Ovary (tissue), 3 donors: Measurements from ENCODE around the gene PRPF38B.

Experiments used
- EP300 ChIP-seq: sonication (generic); formaldehyde crosslinking; IDR thresholded peaks from one replicate; pipeline ENCODE4 v1.6.1; 2017; ENCODE audit warnings: antibody characterized with exemption
- POLR2A ChIP-seq: fragments of 450-650 bp; IDR thresholded peaks from one replicate; pipeline ENCODE4 v1.6.1; 2017; ENCODE audit warnings: antibody characterized with exemption, mild to moderate bottlenecking, moderate library complexity
- TF ChIP-seq, protein P1 (sequence below), 3 donors: fragments of 450-650 bp in 2 of 3; fragments of 200-600 bp in 1 of 3; IDR thresholded peaks; one replicate each; pipeline versions ENCODE4 v1.5.1 to v1.8.0; 2016 to 2022; ENCODE audit warnings: antibody characterized with exemption in 3 of 3, mild to moderate bottlenecking in 1 of 3
- donor health status: DM: no; HTN: no; CAD: no.

DNA sequence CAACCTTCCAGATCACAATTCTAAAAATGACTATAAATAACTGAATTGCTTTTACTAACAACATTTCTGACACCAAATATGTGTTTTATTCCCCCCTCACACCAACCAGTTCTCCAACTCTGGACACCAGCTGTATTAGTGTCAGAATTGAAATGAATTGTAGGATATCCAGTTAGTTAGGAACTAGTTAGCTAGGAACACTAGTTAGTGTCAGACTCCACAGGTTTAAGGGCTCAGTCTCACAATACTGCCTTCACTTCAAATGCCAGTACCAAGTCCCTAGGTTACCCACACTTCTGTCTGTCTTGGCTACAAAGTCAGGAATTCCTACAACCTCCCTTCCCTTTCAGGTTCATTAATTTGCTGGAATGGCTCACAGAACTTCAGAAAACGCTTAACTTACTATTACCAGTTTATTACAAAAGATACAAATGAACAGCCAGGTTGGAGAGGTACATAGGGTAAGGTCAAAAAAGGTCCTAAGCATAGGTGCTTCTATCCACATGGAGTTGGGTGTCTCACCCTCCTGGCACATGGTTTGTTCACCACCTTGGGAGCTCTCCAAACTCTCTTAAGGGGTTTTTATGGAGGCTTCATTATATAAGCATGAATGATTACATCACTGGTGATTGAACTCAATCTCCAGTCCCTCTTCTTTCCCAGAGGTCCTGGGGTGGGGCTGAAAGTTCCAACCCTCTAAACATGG is 58.5 kb downstream of the PRPF38B start:
- TF ChIP-seq, protein P1, sequence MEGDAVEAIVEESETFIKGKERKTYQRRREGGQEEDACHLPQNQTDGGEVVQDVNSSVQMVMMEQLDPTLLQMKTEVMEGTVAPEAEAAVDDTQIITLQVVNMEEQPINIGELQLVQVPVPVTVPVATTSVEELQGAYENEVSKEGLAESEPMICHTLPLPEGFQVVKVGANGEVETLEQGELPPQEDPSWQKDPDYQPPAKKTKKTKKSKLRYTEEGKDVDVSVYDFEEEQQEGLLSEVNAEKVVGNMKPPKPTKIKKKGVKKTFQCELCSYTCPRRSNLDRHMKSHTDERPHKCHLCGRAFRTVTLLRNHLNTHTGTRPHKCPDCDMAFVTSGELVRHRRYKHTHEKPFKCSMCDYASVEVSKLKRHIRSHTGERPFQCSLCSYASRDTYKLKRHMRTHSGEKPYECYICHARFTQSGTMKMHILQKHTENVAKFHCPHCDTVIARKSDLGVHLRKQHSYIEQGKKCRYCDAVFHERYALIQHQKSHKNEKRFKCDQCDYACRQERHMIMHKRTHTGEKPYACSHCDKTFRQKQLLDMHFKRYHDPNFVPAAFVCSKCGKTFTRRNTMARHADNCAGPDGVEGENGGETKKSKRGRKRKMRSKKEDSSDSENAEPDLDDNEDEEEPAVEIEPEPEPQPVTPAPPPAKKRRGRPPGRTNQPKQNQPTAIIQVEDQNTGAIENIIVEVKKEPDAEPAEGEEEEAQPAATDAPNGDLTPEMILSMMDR (IDR thresholded peaks at IDR 0.05), result no peak
- TF ChIP-seq EP300, result no peak
- no peak for TF ChIP-seq POLR2A
